ENCODE data around the gene PI4K2B. TPM values are rescaled to one million over a fixed set of nuclear protein-coding genes. Genes with fewer than 3 reads are reported as not detected.

PI4K2B gene
- total RNA-seq, 2 donors from 2014 or later = 15.6 to 16.1 TPM

GRCh38 chr4:25258980-25259578, 25.2 kb downstream of the PI4K2B start:
- no peaks in the 10 kb centered on the region for H3K27me3 Mint-ChIP-seq (ENCODE audit: insufficient read depth)
- Histone ChIP-seq H3K4me3 (ENCODE audit: low read length) (no peak overlapping the region), H3K9me3 (ENCODE audit: control insufficient read depth, low read length) (no peaks in the 10 kb centered on the region), H3K27ac (ENCODE audit: low read depth, low read length) (no peak overlapping the region), H3K4me1 (ENCODE audit: control insufficient read depth, insufficient read depth, low read length) (no peaks in the 10 kb centered on the region), H3K27me3 (ENCODE audit: control insufficient read depth, insufficient read depth, low read length, poor library complexity, severe bottlenecking) (no peaks in the 10 kb centered on the region), H3K9ac (ENCODE audit: extremely low read depth, low read length, poor library complexity, severe bottlenecking) (no peak overlapping the region), H3K36me3 (ENCODE audit: control insufficient read depth, insufficient read depth, low read length) (peaks cover 64% of the 10 kb centered on the region)
- WGBS, 2 experiments (ENCODE audit: insufficient coverage in 1 of 2, insufficient read length in 1 of 2) = 93 to 94% methylated on average over 2 of the region's 2 CpGs
- peaks cover 36% of the 10 kb centered on the region for H3K36me3 Mint-ChIP-seq (ENCODE audit: low read depth)
- DNase-seq = no peak
- no peak for TF ChIP-seq CTCF (conservative IDR thresholded peaks at IDR 0.05)
- no peak overlapping the region for H3K4me3 Mint-ChIP-seq
- no peak overlapping the region for H3K27ac Mint-ChIP-seq
- no peaks in the 10 kb centered on the region for H3K4me1 Mint-ChIP-seq
- H3K9me3 Mint-ChIP-seq = no peaks in the 10 kb centered on the region

- peaks cover 34% of the 10 kb centered on the region for H3K36me3 Mint-ChIP-seq (ENCODE audit: low read depth)
- no peaks in the 10 kb centered on the region for H3K9me3 Mint-ChIP-seq
- 94 to 100% methylated on average over 1 to 3 of the region's 3 CpGs for WGBS, 2 experiments (ENCODE audit: insufficient coverage in 1 of 2, insufficient read length in 1 of 2)
- H3K4me1 Mint-ChIP-seq = no peaks in the 10 kb centered on the region
- Histone ChIP-seq H3K36me3 (ENCODE audit: control insufficient read depth, insufficient read depth, low read length) (peaks cover 21% of the 10 kb centered on the region), H3K27ac (ENCODE audit: low read depth, low read length) (no peak overlapping the region), H3K4me1 (ENCODE audit: control insufficient read depth, insufficient read depth, low read length) (no peaks in the 10 kb centered on the region), H3K9me3 (ENCODE audit: control insufficient read depth, low read length) (no peaks in the 10 kb centered on the region), H3K27me3 (ENCODE audit: control insufficient read depth, insufficient read depth, low read length, poor library complexity, severe bottlenecking) (no peaks in the 10 kb centered on the region), H3K4me3 (ENCODE audit: low read length) (no peak overlapping the region), H3K9ac (ENCODE audit: extremely low read depth, low read length, poor library complexity, severe bottlenecking) (no peak overlapping the region)
- TF ChIP-seq CTCF (conservative IDR thresholded peaks at IDR 0.05) = no peak
- no peak overlapping the region for H3K27ac Mint-ChIP-seq
- H3K27me3 Mint-ChIP-seq (ENCODE audit: insufficient read depth) = no peaks in the 10 kb centered on the region
- DNase-seq = no peak
- no peak overlapping the region for H3K4me3 Mint-ChIP-seq
Measured at GRCh38 chr4:25271866-25272265, 38.0 kb downstream of the PI4K2B start.

- Mint-ChIP-seq H3K4me3 (no peak overlapping the region), H3K9me3 (no peaks in the 10 kb centered on the region), H3K27me3 (ENCODE audit: insufficient read depth) (no peaks in the 10 kb centered on the region), H3K4me1 (peaks cover 4% of the 10 kb centered on the region), H3K27ac (no peak overlapping the region), H3K36me3 (ENCODE audit: low read depth) (peaks cover 17% of the 10 kb centered on the region)
- Histone ChIP-seq H3K27ac (ENCODE audit: low read depth, low read length) (no peak overlapping the region), H3K9ac (ENCODE audit: extremely low read depth, low read length, poor library complexity, severe bottlenecking) (no peak overlapping the region), H3K27me3 (ENCODE audit: control insufficient read depth, insufficient read depth, low read length, poor library complexity, severe bottlenecking) (no peaks in the 10 kb centered on the region), H3K9me3 (ENCODE audit: control insufficient read depth, low read length) (no peaks in the 10 kb centered on the region), H3K4me1 (ENCODE audit: control insufficient read depth, insufficient read depth, low read length) (no peaks in the 10 kb centered on the region), H3K36me3 (ENCODE audit: control insufficient read depth, insufficient read depth, low read length) (peaks cover 7% of the 10 kb centered on the region), H3K4me3 (ENCODE audit: low read length) (no peak overlapping the region)
- no peak for TF ChIP-seq CTCF (conservative IDR thresholded peaks at IDR 0.05)
- WGBS, 2 experiments (ENCODE audit: insufficient coverage in 1 of 2, insufficient read length in 1 of 2) = 0 to 82% methylated on average over 1 to 4 of the region's 4 CpGs
- no peak for DNase-seq
Measured at GRCh38 chr4:25280210-25280609, 46.4 kb downstream of the PI4K2B start.

Measured in endodermal cell (in vitro differentiated cells).